NCI-H2171 (cell line): ENCODE results near the gene IL32.

Source experiments
- DNase-seq: peaks from one replicate; lab custom pipeline; 2025; lab: John Stamatoyannopoulos, UW

IL32 gene

DNA sequence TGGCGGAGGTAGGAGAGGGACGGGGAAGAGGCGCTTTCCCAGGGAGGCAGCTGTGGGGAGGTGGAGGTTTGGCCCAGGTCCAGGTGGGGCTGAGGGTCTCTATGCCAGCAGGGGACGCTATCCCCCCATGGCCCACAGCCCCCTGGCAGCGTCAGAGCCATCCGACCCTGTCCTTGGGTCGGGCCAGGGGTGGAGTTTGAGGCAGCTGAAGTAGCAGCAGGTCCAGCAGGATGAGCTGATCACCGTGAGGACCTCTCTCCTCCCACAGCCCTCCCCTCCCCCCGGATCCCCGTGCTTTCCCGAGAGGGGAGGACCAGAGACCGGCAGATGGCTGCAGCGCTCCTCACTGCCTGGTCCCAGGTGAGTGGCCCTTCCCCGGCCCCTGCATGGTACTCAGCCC is 50.1 kb downstream of the IL32 start:
- DNase-seq: no peak

GRCh38 chr16:3118204-3118790 is 52.9 kb downstream of the IL32 start:
- no peak for DNase-seq

DNA sequence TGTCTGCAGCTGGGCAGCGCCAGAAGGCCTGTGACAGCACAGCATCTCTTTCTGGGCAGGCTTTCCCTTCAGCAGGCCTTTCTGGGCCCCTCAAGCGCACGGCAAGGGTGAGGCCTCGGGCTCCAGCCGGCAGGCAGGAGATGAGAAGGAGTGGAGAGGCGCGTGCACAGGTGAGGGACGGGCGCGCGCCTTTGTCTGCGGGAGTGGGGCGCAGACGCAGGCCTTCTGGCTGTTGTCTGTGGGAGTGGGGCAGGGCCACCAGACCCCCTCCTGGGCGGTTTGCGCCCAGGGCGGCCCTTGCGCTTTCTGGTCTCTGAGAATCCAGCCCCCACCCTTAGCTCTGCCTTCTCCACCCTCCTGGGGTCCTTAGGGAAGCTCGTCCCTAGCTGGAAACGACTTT is 53.4 kb downstream of the IL32 start:
- no peak for DNase-seq
